ENCODE results near the gene TWNK. TPM values are rescaled to one million over a fixed set of nuclear protein-coding genes. Genes with fewer than 3 reads are reported as not detected.
A peak's percentile ranks its signal among the peaks of the same experiment; 100 is the strongest.
"Not testable (repeated sequence)": the region's sequence is repeated elsewhere in the genome, so short reads cannot be mapped to it uniquely, and the experiment has no call there.

Gene TWNK
- total RNA-seq, 4 donors from 2014 or later = 5.0 to 13.9 (median 6.5) TPM

DNA sequence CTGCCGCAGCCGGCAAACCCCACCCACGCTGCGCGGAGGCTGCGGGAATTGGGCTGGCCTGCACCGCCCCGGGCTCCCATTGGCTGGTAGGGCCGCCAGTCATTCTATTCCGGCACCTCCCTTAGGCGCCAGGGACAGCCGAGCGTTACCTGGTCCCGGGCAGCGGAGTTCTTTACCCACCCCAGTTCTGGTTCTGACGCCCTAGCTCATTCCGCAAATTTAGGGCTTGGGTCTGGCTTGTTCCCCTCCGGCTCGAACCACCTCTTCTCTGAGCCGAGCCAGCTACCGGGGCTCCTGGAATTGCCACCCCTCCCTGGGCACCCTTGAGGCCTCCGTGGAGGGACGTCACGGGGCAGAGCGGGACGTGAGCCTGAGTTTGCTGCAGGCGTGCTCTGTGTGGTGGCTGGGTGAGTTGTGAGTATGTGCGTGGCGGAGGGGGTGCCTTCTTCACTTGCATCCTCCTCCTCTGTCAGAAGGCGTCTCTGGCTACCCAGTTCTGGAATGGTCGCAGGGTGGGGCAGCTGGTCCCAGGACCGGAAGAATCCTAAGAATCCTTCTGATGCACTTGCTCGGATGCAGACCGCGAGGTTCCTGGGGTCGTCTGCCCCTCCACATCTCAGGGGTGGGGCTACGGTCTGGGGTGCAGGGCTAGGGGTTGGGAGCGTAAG, 43.9 kb downstream of the TWNK start, which contains the start of the genes PDZD7 and SFXN3:
Gene PDZD7, minus strand, starts transcription at position 2 of the 668 bp plus-strand sequence. CDS start 910 bp downstream, outside the sequence.
Gene SFXN3, plus strand, starts transcription at position 107 of the 668 bp plus-strand sequence. CDS start 3,461 bp downstream, outside the sequence.
- Histone ChIP-seq H3K27ac (peak within 1 kb of the TSS; percentile 82 to 99 (median 98)), H3K36me3 (peaks cover 2 to 18% (median 13%) of the 10 kb centered on the region in 3 donors), H3K27me3 (peaks cover 0 to 21% (median 0%) of the 10 kb centered on the region in 4 donors), H3K4me1 (peaks cover 18 to 58% (median 20%) of the 10 kb centered on the region in 3 donors), H3K4me3 (peak within 1 kb of the TSS; percentile 41 to 81 (median 72)), H3K9me3 (no peaks in the 10 kb centered on the region)
- intact Hi-C loops (cut with DNase I) = no loop called here
- TF ChIP-seq, protein P1, sequence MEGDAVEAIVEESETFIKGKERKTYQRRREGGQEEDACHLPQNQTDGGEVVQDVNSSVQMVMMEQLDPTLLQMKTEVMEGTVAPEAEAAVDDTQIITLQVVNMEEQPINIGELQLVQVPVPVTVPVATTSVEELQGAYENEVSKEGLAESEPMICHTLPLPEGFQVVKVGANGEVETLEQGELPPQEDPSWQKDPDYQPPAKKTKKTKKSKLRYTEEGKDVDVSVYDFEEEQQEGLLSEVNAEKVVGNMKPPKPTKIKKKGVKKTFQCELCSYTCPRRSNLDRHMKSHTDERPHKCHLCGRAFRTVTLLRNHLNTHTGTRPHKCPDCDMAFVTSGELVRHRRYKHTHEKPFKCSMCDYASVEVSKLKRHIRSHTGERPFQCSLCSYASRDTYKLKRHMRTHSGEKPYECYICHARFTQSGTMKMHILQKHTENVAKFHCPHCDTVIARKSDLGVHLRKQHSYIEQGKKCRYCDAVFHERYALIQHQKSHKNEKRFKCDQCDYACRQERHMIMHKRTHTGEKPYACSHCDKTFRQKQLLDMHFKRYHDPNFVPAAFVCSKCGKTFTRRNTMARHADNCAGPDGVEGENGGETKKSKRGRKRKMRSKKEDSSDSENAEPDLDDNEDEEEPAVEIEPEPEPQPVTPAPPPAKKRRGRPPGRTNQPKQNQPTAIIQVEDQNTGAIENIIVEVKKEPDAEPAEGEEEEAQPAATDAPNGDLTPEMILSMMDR (IDR thresholded peaks at IDR 0.05) = no peak
- peak in 1 of 4 donors; percentile 77 for TF ChIP-seq POLR2A (IDR thresholded peaks at IDR 0.05)
- DNase-seq = peak; percentile 58
- 0% methylated on average over 1 to 9 of the region's 38 CpGs for WGBS, 2 donors

DNA sequence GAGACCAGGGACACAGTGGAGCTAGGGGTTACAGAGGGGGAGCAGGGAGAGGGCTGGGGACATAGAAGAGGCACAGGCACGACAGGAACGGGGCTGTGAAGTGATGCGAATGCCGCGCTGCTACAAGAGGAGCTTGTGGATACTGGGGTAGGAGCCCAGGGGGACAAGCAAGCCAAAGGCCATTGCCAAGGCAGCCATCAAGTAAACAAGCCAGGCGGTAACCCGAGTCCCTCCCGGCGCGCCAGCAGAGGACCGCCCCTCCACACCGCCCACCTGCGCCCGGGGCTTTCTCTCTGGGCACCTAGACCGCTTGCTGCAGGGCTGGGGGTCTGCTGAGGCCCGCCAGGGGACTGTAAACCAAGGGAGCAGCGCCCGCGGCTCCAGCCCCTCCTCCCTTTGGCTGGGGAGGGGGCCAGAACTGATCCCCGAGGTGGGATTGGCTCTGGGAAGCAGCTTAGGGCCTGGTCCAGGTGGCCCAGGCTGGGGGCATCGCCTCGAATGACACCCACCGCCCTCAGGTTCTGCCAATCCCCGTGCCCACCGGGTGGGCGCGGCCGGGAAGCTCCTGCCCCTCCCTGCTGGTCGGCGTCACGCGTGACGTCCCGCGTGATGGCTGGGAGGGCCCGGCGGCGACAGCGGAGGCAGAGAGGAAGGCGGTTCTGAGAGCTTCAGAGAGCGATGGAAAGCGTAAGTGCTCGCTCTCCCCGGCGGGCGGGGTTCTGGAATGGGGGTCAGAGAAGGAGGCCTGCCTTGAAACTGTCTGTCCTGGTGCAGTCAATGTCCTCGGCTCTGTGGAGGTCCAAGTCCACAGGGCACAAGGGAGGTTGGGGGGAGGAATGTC, 44.7 kb downstream of the TWNK start:
- Histone ChIP-seq H3K4me1 (peaks cover 18 to 58% (median 20%) of the 10 kb centered on the region in 3 donors), H3K27me3 (peaks cover 0 to 21% (median 0%) of the 10 kb centered on the region in 4 donors), H3K9me3 (no peaks in the 10 kb centered on the region), H3K36me3 (peaks cover 6 to 25% (median 20%) of the 10 kb centered on the region in 3 donors), H3K27ac (peak overlapping the region; percentile 82 to 99 (median 98)), H3K4me3 (peak overlapping the region; percentile 41 to 81 (median 72))
- intact Hi-C loops (cut with DNase I) = no loop called here
- no peak for DNase-seq
- WGBS, 2 donors = 0 to 1% methylated on average over 8 to 19 of the region's 47 CpGs
- peak in 2 of 4 donors; percentile 36 to 73 for TF ChIP-seq POLR2A (IDR thresholded peaks at IDR 0.05)
- TF ChIP-seq, protein P1 (IDR thresholded peaks at IDR 0.05) = no peak

DNA sequence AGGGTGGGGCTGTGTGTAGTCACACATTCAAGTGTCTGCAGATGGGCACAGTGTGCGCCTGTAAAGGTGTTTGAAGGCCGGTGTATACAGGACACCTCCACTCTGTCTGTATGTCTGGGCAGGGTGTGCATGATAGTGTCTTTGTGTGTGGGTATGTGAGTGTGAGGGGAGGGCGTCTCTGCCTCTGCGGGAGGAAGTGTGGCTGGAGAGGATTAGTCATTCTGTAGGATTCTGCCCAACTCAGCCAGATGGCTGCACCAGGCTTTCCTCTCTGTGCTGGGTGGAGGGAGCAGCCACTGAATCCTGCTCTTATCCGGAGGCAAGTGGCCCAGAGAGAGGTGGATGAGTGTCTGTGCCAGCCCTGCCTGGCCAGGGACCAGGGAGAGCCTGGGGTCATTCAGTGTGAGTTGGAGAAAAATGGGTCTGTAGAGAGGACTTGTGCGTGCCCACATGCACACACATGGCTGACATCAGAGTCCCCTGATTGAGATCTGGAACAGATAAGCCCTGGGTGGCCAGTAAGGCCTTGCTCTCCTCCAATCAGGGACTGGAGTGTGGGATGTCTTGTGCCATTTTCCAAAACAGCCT, 45.4 kb downstream of the TWNK start:
- WGBS, 2 donors = 8 to 17% methylated on average over 3 to 5 of the region's 6 CpGs

DNA sequence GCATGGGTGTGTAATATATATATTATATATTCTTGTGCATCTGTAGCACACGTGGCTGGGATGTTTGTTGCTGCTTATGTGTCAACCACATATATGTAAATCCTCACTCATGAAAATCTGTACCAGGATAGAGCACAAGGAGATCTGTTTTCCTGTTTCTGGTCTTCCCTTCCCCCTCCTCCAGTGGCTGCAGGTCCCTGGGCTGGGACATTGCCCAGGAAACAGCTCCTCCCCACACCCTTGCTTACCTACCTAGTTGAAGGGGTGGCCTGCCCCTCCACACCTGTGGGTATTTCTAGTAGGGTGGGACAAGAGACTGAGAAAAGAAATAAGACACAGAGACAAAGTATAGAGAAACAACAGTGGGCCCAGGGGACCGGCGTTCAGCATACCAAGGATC, 45.9 kb downstream of the TWNK start:
- DNase-seq = no peak
- intact Hi-C loops (cut with DNase I) = no loop called here
- no peaks in the 10 kb centered on the region for H3K9me3 ChIP-seq
- peak overlapping the region in 2 of 4 donors; percentile 71 to 81 for H3K4me3 ChIP-seq
- 61 to 78% methylated on average over 3 of the region's 3 CpGs for WGBS, 2 donors
- H3K36me3 ChIP-seq = peaks cover 6 to 38% (median 31%) of the 10 kb centered on the region in 3 donors
- TF ChIP-seq, protein P1 (IDR thresholded peaks at IDR 0.05) = no peak
- no peak for TF ChIP-seq POLR2A (IDR thresholded peaks at IDR 0.05)
- H3K4me1 ChIP-seq = peaks cover 18 to 58% (median 20%) of the 10 kb centered on the region in 3 donors
- H3K27me3 ChIP-seq = peaks cover 0 to 21% (median 0%) of the 10 kb centered on the region in 4 donors
- peak overlapping the region; percentile 82 to 99 (median 98) for H3K27ac ChIP-seq

More for the DNA sequence above, 45.4 kb downstream of the TWNK start:
- Histone ChIP-seq H3K27me3 (peaks cover 0 to 21% (median 0%) of the 10 kb centered on the region in 4 donors), H3K4me3 (peak overlapping the region; percentile 41 to 81 (median 72)), H3K4me1 (peaks cover 18 to 58% (median 20%) of the 10 kb centered on the region in 3 donors), H3K27ac (peak overlapping the region; percentile 82 to 99 (median 98)), H3K36me3 (peaks cover 6 to 32% (median 26%) of the 10 kb centered on the region in 3 donors), H3K9me3 (no peaks in the 10 kb centered on the region)
- no peak for TF ChIP-seq POLR2A (IDR thresholded peaks at IDR 0.05)
- TF ChIP-seq, protein P1 (IDR thresholded peaks at IDR 0.05) = no peak
- no peak for DNase-seq
- intact Hi-C loops (cut with DNase I) = no loop called here

DNA sequence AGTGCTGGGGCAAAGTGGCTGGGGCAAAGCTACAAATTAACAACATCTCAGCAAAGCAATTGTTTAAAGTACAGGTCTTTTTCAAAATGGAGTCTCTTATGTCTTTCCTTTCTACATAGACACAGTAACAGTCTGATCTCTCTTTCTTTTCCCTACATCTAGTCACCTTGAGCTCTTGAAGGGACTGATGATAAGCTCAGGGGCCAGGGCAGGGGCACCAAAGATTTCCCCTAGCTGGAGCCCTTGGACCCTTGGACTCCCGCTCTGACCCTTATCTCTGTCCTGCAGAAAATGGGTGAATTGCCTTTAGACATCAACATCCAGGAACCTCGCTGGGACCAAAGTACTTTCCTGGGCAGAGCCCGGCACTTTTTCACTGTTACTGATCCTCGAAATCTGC, 47.1 kb downstream of the TWNK start:
- peaks cover 18 to 49% (median 20%) of the 10 kb centered on the region in 3 donors for H3K4me1 ChIP-seq
- DNase-seq; H3K9me3 ChIP-seq; H3K4me3 ChIP-seq; H3K27ac ChIP-seq; intact Hi-C loops (cut with DNase I): not testable (repeated sequence)
- peaks cover 6 to 49% (median 34%) of the 10 kb centered on the region in 3 donors for H3K36me3 ChIP-seq
- H3K27me3 ChIP-seq = peaks cover 0 to 13% (median 0%) of the 10 kb centered on the region in 4 donors
- 96 to 100% methylated on average over 1 to 4 of the region's 4 CpGs for WGBS, 2 donors
